Endothelial cell of umbilical vein (primary cell): ENCODE results near the gene ZNF74. TPM values are rescaled to one million over a fixed set of nuclear protein-coding genes. Genes with fewer than 3 reads are reported as not detected.

Experiments
- BruUV-seq: library from RNA; stranded (reverse); fragments of 400-500 nt; replicated peaks from 2 replicates; lab custom pipeline; 2021; lab: Mats Ljungman, UMichigan
- CTCF ChIA-PET: fragments of 300-600, 350-600 bp; sonication (Branson Sonifier 250); formaldehyde crosslinking; loops from one replicate; lab custom pipeline; 2021; ENCODE audit warnings: antibody characterized with exemption, inconsistent platforms; lab: Charles Lee
- POLR2A ChIA-PET: fragments of 300-600, 350-600 bp; sonication (Branson Sonifier 250); formaldehyde crosslinking; loops from one replicate; lab custom pipeline; 2021; ENCODE audit warnings: antibody characterized with exemption, inconsistent platforms; lab: Charles Lee
- DNase-seq: peaks from one replicate; pipeline ENCODE4 v3.0.0-alpha.2; 2011; ENCODE audit warnings: low read depth, low spot score
- FAIRE-seq: peaks from 2 replicates; lab custom pipeline; 2011; peaks lifted over from hg19 to GRCh38; lab: Jason Lieb, UNC
- H2AFZ ChIP-seq: 2 replicates; pipeline ENCODE4 v1.6.0; 2012; ENCODE audit warnings: low read depth, low read length, control low read depth, inconsistent platforms
- H3K27ac ChIP-seq: 2 replicates; pipeline ENCODE4 v1.5.1; 2011; ENCODE audit warnings: low read depth, mild to moderate bottlenecking, control low read depth, low read length, moderate library complexity; ENCODE audit not compliant: insufficient read depth
- H3K27me3 ChIP-seq, 2 experiments: 2 replicates each; pipeline versions ENCODE4 v1.6.0 to v1.6.1; 2011; ENCODE audit warnings: low read length in 2 of 2, mixed read lengths in 1 of 2; ENCODE audit not compliant: control insufficient read depth in 2 of 2, insufficient read depth in 2 of 2
- H3K36me3 ChIP-seq, 2 experiments: 2 replicates in 1 of 2; 3 replicates in 1 of 2; pipeline ENCODE4 v1.5.1; 2011; ENCODE audit warnings: low read length in 2 of 2, mild to moderate bottlenecking in 1 of 2, moderate library complexity in 1 of 2; ENCODE audit not compliant: control insufficient read depth in 2 of 2, insufficient read depth in 2 of 2; ENCODE audit errors: extremely low read depth in 1 of 2
- H3K4me1 ChIP-seq: 3 replicates; pipeline ENCODE4 v1.5.1; 2011; ENCODE audit warnings: mild to moderate bottlenecking, low read length; ENCODE audit not compliant: control insufficient read depth, insufficient read depth; ENCODE audit errors: extremely low read depth
- H3K4me2 ChIP-seq: 2 replicates; pipeline ENCODE4 v1.6.1; 2011; ENCODE audit warnings: low read length, control low read depth, mixed read lengths; ENCODE audit not compliant: insufficient read depth
- H3K4me3 ChIP-seq, 3 experiments: fragments of 200-600 bp in 1 of 3; sonication (generic), shearing (Covaris generic) in 1 of 3; replicated peaks in 1 of 3; 2 replicates each; pipeline ENCODE4 v1.5.1; 2011 to 2016; ENCODE audit warnings: control low read depth in 3 of 3, low read length in 3 of 3, mild to moderate bottlenecking in 2 of 3, inconsistent platforms in 1 of 3, low read depth in 1 of 3, moderate library complexity in 1 of 3; ENCODE audit not compliant: insufficient read depth in 1 of 3
- H3K79me2 ChIP-seq: 2 replicates; pipeline ENCODE4 v1.6.0; 2012; ENCODE audit warnings: low read length, inconsistent platforms; ENCODE audit not compliant: control insufficient read depth, insufficient read depth
- H3K9ac ChIP-seq: replicated peaks from 2 replicates; pipeline ENCODE3; 2011; ENCODE audit warnings: low read length, control low read depth; ENCODE audit not compliant: insufficient read depth; ENCODE audit errors: extremely low read depth
- H3K9me1 ChIP-seq: replicated peaks from 3 replicates; pipeline ENCODE4 v1.6.0; 2011; ENCODE audit warnings: mild to moderate bottlenecking, low read length; ENCODE audit not compliant: control insufficient read depth, insufficient read depth; ENCODE audit errors: extremely low read depth
- H3K9me3 ChIP-seq: replicated peaks from 2 replicates; pipeline ENCODE4 v1.5.1; 2012; ENCODE audit warnings: low read length, inconsistent platforms; ENCODE audit not compliant: control insufficient read depth, insufficient read depth
- H4K20me1 ChIP-seq: replicated peaks from 2 replicates; pipeline ENCODE3; 2011; ENCODE audit warnings: mild to moderate bottlenecking, low read length; ENCODE audit not compliant: control insufficient read depth, insufficient read depth; ENCODE audit errors: extremely low read depth
- CTCF ChIP-seq, 2 donors: IDR thresholded peaks; 1 replicate in 1 of 2; 2 replicates in 1 of 2; pipeline ENCODE4 v1.5.1; 2011; ENCODE audit warnings: low read length in 2 of 2, mild to moderate bottlenecking in 2 of 2, moderate library complexity in 2 of 2, control low read depth in 1 of 2, inconsistent platforms in 1 of 2, low read depth in 1 of 2; ENCODE audit not compliant: insufficient read depth in 1 of 2; ENCODE audit errors: extremely low read depth in 1 of 2
- EZH2 ChIP-seq: IDR thresholded peaks from 2 replicates; pipeline ENCODE4 v1.6.1; 2012; ENCODE audit warnings: borderline replicate concordance, low read depth, mild to moderate bottlenecking, moderate library complexity, low read length, inconsistent platforms; ENCODE audit not compliant: severe bottlenecking
- FOS ChIP-seq: IDR thresholded peaks from 2 replicates; pipeline ENCODE4 v1.6.1; 2011; ENCODE audit warnings: mild to moderate bottlenecking, low read length, moderate library complexity, borderline replicate concordance; ENCODE audit not compliant: insufficient read depth
- GATA2 ChIP-seq: IDR thresholded peaks from 2 replicates; pipeline ENCODE4 v1.7.0; 2011; ENCODE audit warnings: low read depth, mild to moderate bottlenecking, moderate library complexity, mixed read lengths, low read length; ENCODE audit not compliant: insufficient read length, insufficient read depth
- JUN ChIP-seq: IDR thresholded peaks from 2 replicates; pipeline ENCODE4 v1.6.1; 2011; ENCODE audit warnings: borderline replicate concordance, low read depth; ENCODE audit not compliant: insufficient read length, insufficient read depth
- MAX ChIP-seq: IDR thresholded peaks from 2 replicates; pipeline ENCODE4 v1.6.1; 2011; ENCODE audit not compliant: insufficient read depth, insufficient read length
- MYC ChIP-seq: IDR thresholded peaks from one replicate; pipeline ENCODE4 v1.6.1; 2011; ENCODE audit warnings: mild to moderate bottlenecking, low read depth, low read length
- POLR2A ChIP-seq: IDR thresholded peaks from 2 replicates; pipeline ENCODE4 v1.6.1; 2012; ENCODE audit warnings: low read depth, mild to moderate bottlenecking, control low read depth, low read length
- POLR2AphosphoS5 ChIP-seq: IDR thresholded peaks from 2 replicates; pipeline ENCODE4 v1.6.1; 2012; ENCODE audit warnings: low read depth, mild to moderate bottlenecking, control low read depth, low read length, moderate library complexity; ENCODE audit not compliant: insufficient read depth
- dilution Hi-C: fragments of 300-500 bp; cut with MboI; formaldehyde crosslinking; loops from one replicate; pipeline ENCODE4 v1.15.0; 2019; ENCODE audit warnings: low sequenced_read_pairs; ENCODE audit not compliant: extremely low pct_ligation_motif_present
- intact Hi-C: fragments of 100-400 bp; cut with micrococcal nuclease; formaldehyde crosslinking; loops from one replicate; pipeline ENCODE4 v1.10.0; 2022
- polyA plus RNA-seq, 4 experiments: library from polyadenylated mRNA; depleted of rRNA in 3 of 4; stranded (reverse) in 3 of 4; unstranded in 1 of 4; fragments of >200 nt; gene quantifications; 2 replicates each; pipeline versions ENCODE4 v1.2.1 to v1.2.3, GENCODE V29; 2011 to 2012; ENCODE audit warnings: missing spikeins in 1 of 4
- total RNA-seq: library from RNA; stranded (reverse); gene quantifications from 2 replicates; pipeline ENCODE4 v1.2.3, GENCODE V29; 2021

ZNF74 gene
- total and polyA plus RNA-seq, 2 donors (not counting 3 experiments of a cell fraction or from before 2014, with no cell fraction given), result 8.6 to 13.4 TPM

GRCh38 chr22:20424932-20425565 is 31.1 kb downstream of the ZNF74 start:
- Histone ChIP-seq H3K36me3 (peaks cover 4 to 18% of the 10 kb centered on the region in 2 experiments), H3K27me3 (no peaks in the 10 kb centered on the region), H3K4me2 (no peak overlapping the region), H3K9me1 (no peaks in the 10 kb centered on the region), H3K27ac (no peak overlapping the region), H2AFZ (no peak overlapping the region), H3K9me3 (no peaks in the 10 kb centered on the region), H3K79me2 (no peaks in the 10 kb centered on the region), H4K20me1 (no peaks in the 10 kb centered on the region), H3K4me1 (no peaks in the 10 kb centered on the region), H3K4me3 (no peak overlapping the region), H3K9ac (no peak overlapping the region)
- ChIA-PET CTCF (no interaction called here), POLR2A (no interaction called here)
- DNase-seq (no peak), FAIRE-seq (no peak)
- intact Hi-C loops (no loop called here), dilution Hi-C loops (no loop called here)
- BruUV-seq, result TSS peak; percentile 18
- no peak for TF ChIP-seq POLR2AphosphoS5
- TF ChIP-seq FOS, result no peak
- no peak for TF ChIP-seq MYC
- TF ChIP-seq JUN, result no peak
- no peak for TF ChIP-seq MAX
- TF ChIP-seq EZH2, result no peak
- TF ChIP-seq POLR2A, result no peak
- no peak for TF ChIP-seq GATA2
- no peak for TF ChIP-seq CTCF (IDR thresholded peaks at IDR 0.05; ENCODE audit: extremely low read depth in 1 of 2, insufficient read depth in 1 of 2, low read depth in 1 of 2, low read length in 2 of 2)
